Amniotic stem cell (primary cell): ENCODE results near the gene SLC25A18.
"Not testable (repeated sequence)": the region's sequence is repeated elsewhere in the genome, so short reads cannot be mapped to it uniquely, and the experiment has no call there.

Source experiments
- DNase-seq: peaks from one replicate; lab custom pipeline; 2025; lab: John Stamatoyannopoulos, UW

The SLC25A18 gene

GRCh38 chr22:17562906-17563870, at the start of gene SLC25A18:
TSS of gene SLC25A18 (plus strand) at chr22:17563498. CDS start at chr22:17579945, 16,447 bp downstream.
- DNase-seq = no peak

GRCh38 chr22:17513612-17514011, 49.7 kb upstream of the SLC25A18 start:
- DNase-seq = no peak

- no peak for DNase-seq
These were observed 49.2 kb upstream of the SLC25A18 start for GRCh38 chr22:17514084-17514483.

GRCh38 chr22:17518406-17518805, 44.9 kb upstream of the SLC25A18 start:
- no peak for DNase-seq

GRCh38 chr22:17521971-17522370, 41.3 kb upstream of the SLC25A18 start:
- not testable (repeated sequence) for DNase-seq

- no peak for DNase-seq
These were observed 39.4 kb upstream of the SLC25A18 start for GRCh38 chr22:17523925-17524324.

GRCh38 chr22:17536269-17536668, 27.0 kb upstream of the SLC25A18 start:
- no peak for DNase-seq

- no peak for DNase-seq
These were observed 26.1 kb upstream of the SLC25A18 start for GRCh38 chr22:17537155-17537554.

GRCh38 chr22:17540481-17540880, 22.8 kb upstream of the SLC25A18 start:
- DNase-seq = no peak

- DNase-seq = no peak
These were observed 21.8 kb upstream of the SLC25A18 start for GRCh38 chr22:17541476-17541875.

GRCh38 chr22:17542452-17542851, 20.8 kb upstream of the SLC25A18 start:
- no peak for DNase-seq

- DNase-seq = no peak
These were observed 15.1 kb upstream of the SLC25A18 start for GRCh38 chr22:17548010-17548755.

- no peak for DNase-seq
These were observed 14.6 kb upstream of the SLC25A18 start for GRCh38 chr22:17548756-17549035.

GRCh38 chr22:17549183-17549582, 14.1 kb upstream of the SLC25A18 start:
- DNase-seq = no peak

- no peak for DNase-seq
These were observed 13.6 kb upstream of the SLC25A18 start for GRCh38 chr22:17549655-17550054.

- DNase-seq = no peak
These were observed 10.6 kb upstream of the SLC25A18 start for GRCh38 chr22:17552737-17553136.

GRCh38 chr22:17554814-17555213, 8.5 kb upstream of the SLC25A18 start:
- no peak for DNase-seq

- no peak for DNase-seq
These were observed 4.1 kb upstream of the SLC25A18 start for GRCh38 chr22:17559188-17559587.

- no peak for DNase-seq
These were observed 666 bp downstream of the SLC25A18 start for GRCh38 chr22:17563936-17564391.

- DNase-seq = not testable (repeated sequence)
These were observed 2.9 kb downstream of the SLC25A18 start for GRCh38 chr22:17566016-17566687.

- DNase-seq = no peak
These were observed 3.5 kb downstream of the SLC25A18 start for GRCh38 chr22:17566776-17567175.

- no peak for DNase-seq
These were observed 6.7 kb downstream of the SLC25A18 start for GRCh38 chr22:17569971-17570511.
